GM18519 (cell line): ENCODE measurements around the gene WNT6.
"Not testable (repeated sequence)": the region's sequence is repeated elsewhere in the genome, so short reads cannot be mapped to it uniquely, and the experiment has no call there.

Experiments
- ATAC-seq: cut with Tn5 transposase; IDR thresholded peaks from one replicate; pipeline ENCODE4 v1.9.1; 2021; ENCODE audit warnings: mild to moderate bottlenecking, moderate library complexity; ENCODE audit not compliant: unreplicated experiment, low FRiP score

Gene WNT6

GRCh38 chr2:218829868-218830451, 29.6 kb upstream of the WNT6 start:
- no peak for ATAC-seq

GRCh38 chr2:218830526-218831306, 28.9 kb upstream of the WNT6 start:
- ATAC-seq = no peak

GRCh38 chr2:218831378-218831990, 28.1 kb upstream of the WNT6 start, which contains the start of gene PRKAG3:
TSS of gene PRKAG3 (minus strand) at chr2:218831803.
- ATAC-seq = no peak

GRCh38 chr2:218832081-218832480, 27.5 kb upstream of the WNT6 start:
- no peak for ATAC-seq

GRCh38 chr2:218832520-218832919, 27.1 kb upstream of the WNT6 start:
- ATAC-seq = no peak

GRCh38 chr2:218833023-218833609, 26.5 kb upstream of the WNT6 start:
- no peak for ATAC-seq

- no peak for ATAC-seq
These were observed 24.9 kb upstream of the WNT6 start for GRCh38 chr2:218834685-218835084.

- ATAC-seq = no peak
These were observed 22.1 kb upstream of the WNT6 start for GRCh38 chr2:218837495-218837894.

- no peak for ATAC-seq
These were observed 20.2 kb upstream of the WNT6 start for GRCh38 chr2:218839430-218839829.

GRCh38 chr2:218839888-218840287, 19.7 kb upstream of the WNT6 start:
- no peak for ATAC-seq

GRCh38 chr2:218844334-218844733, 15.3 kb upstream of the WNT6 start:
- ATAC-seq = not testable (repeated sequence)

- ATAC-seq = not testable (repeated sequence)
These were observed 12.6 kb upstream of the WNT6 start for GRCh38 chr2:218846963-218847362.

- no peak for ATAC-seq
These were observed 9.9 kb upstream of the WNT6 start for GRCh38 chr2:218849721-218850120.

GRCh38 chr2:218850796-218851195, 8.8 kb upstream of the WNT6 start:
- ATAC-seq = no peak

GRCh38 chr2:218851286-218851685, 8.3 kb upstream of the WNT6 start:
- no peak for ATAC-seq

- no peak for ATAC-seq
These were observed 6.5 kb upstream of the WNT6 start for GRCh38 chr2:218852911-218853667.

GRCh38 chr2:218853766-218854165, 5.8 kb upstream of the WNT6 start:
- no peak for ATAC-seq

- no peak for ATAC-seq
These were observed 4.7 kb upstream of the WNT6 start for GRCh38 chr2:218854860-218855259.

GRCh38 chr2:218855305-218856166, 4.1 kb upstream of the WNT6 start:
- no peak for ATAC-seq
